PC-3 (cell line): Measurements from ENCODE around the gene GP5. TPM values are rescaled to one million over a fixed set of nuclear protein-coding genes. Genes with fewer than 3 reads are reported as not detected.

ENCODE experiments used
- ATAC-seq: fragments of 200-7000 bp; cut with Tn5 transposase; 2 replicates; pipeline ENCODE4 v1.9.1; 2020; ENCODE audit warnings: mild to moderate bottlenecking, moderate library complexity
- BruUV-seq: library from RNA; stranded (reverse); fragments of 400-500 nt; replicated peaks from 2 replicates; lab custom pipeline; 2021; lab: Mats Ljungman, UMichigan
- CTCF ChIA-PET: fragments of 300-600 bp; sonication (Branson Sonifier 250); formaldehyde crosslinking; loops from one replicate; lab custom pipeline; 2022; ENCODE audit warnings: antibody characterized with exemption; lab: Charles Lee
- POLR2A ChIA-PET: fragments of 300-600 bp; sonication (Branson Sonifier 250); formaldehyde crosslinking; loops from one replicate; lab custom pipeline; 2022; ENCODE audit warnings: antibody characterized with exemption; ENCODE audit not compliant: unreplicated experiment; lab: Charles Lee
- DNase-seq: peaks from one replicate; pipeline ENCODE4 v3.0.0-alpha.2; 2015
- H2AFZ ChIP-seq: fragments of 300-600 bp; sonication (generic); 2 replicates; pipeline ENCODE4 v1.6.0; 2016; ENCODE audit warnings: antibody characterized with exemption, low read length
- H3F3A ChIP-seq: fragments of 300-600 bp; sonication (generic); one replicate; pipeline ENCODE4 v1.6.0; 2017; ENCODE audit warnings: antibody characterized with exemption, low read length, control low read depth, mild to moderate bottlenecking; ENCODE audit not compliant: unreplicated experiment
- H3K27ac ChIP-seq: fragments of 300-600 bp; sonication (generic); 2 replicates; pipeline ENCODE4 v1.5.1; 2016; ENCODE audit warnings: mild to moderate bottlenecking, low read length
- H3K27me3 ChIP-seq: fragments of 300-600 bp; sonication (generic); 2 replicates; pipeline ENCODE4 v1.6.1; 2016; ENCODE audit warnings: low read length, mixed read lengths
- H3K36me3 ChIP-seq: fragments of 300-600 bp; sonication (generic); 2 replicates; pipeline ENCODE4 v1.6.1; 2016; ENCODE audit warnings: low read depth, mixed run types, low read length, mixed read lengths
- H3K4me1 ChIP-seq: fragments of 300-600 bp; sonication (generic); 2 replicates; pipeline ENCODE4 v1.5.1; 2016; ENCODE audit warnings: low read length; ENCODE audit not compliant: insufficient read depth
- H3K4me2 ChIP-seq: fragments of 300-600 bp; sonication (generic); 2 replicates; pipeline ENCODE4 v1.6.0; 2016; ENCODE audit warnings: low read length
- H3K4me3 ChIP-seq: fragments of 300-600 bp; sonication (generic); 2 replicates; pipeline ENCODE4 v1.5.1; 2016; ENCODE audit warnings: mild to moderate bottlenecking, low read length, mixed read lengths
- H3K79me2 ChIP-seq: fragments of 300-600 bp; sonication (generic); 2 replicates; pipeline ENCODE4 v1.6.1; 2017; ENCODE audit warnings: low read length, mixed read lengths
- H3K9ac ChIP-seq: fragments of 300-600 bp; sonication (generic); 2 replicates; pipeline ENCODE4 v1.6.0; 2016; ENCODE audit warnings: mild to moderate bottlenecking, low read length
- H3K9me2 ChIP-seq: fragments of 300-600 bp; sonication (generic); replicated peaks from 2 replicates; pipeline ENCODE4 v1.6.1; 2016; ENCODE audit warnings: mixed run types, low read length, mixed read lengths
- H3K9me3 ChIP-seq: fragments of 300-600 bp; sonication (generic); 2 replicates; pipeline ENCODE4 v1.6.1; 2016; ENCODE audit warnings: low read length, mixed read lengths
- H4K20me1 ChIP-seq: fragments of 300-600 bp; sonication (generic); 2 replicates; pipeline ENCODE4 v1.6.1; 2016; ENCODE audit warnings: low read length, mixed read lengths
- EZH2 ChIP-seq: fragments of 300-600 bp; sonication (generic); IDR thresholded peaks from one replicate; pipeline ENCODE4 v1.6.1; 2017; ENCODE audit warnings: antibody characterized with exemption, mild to moderate bottlenecking, low read length; ENCODE audit not compliant: unreplicated experiment
- EZH2phosphoT487 ChIP-seq: fragments of 300-600 bp; sonication (generic); IDR thresholded peaks from 2 replicates; pipeline ENCODE4 v1.6.1; 2018; ENCODE audit warnings: mild to moderate bottlenecking, antibody characterized with exemption, low read length, borderline replicate concordance
- intact Hi-C: fragments of 100-400 bp; cut with micrococcal nuclease; formaldehyde crosslinking; loops from 2 replicates; pipeline ENCODE4 v1.9.0; 2023
- total RNA-seq: library from RNA; depleted of rRNA; stranded (reverse); fragments of >200 nt; gene quantifications from 2 replicates; pipeline ENCODE4 v1.2.3, GENCODE V29; 2014
- TF ChIP-seq, protein P1 (sequence below): fragments of 300-600 bp; sonication (generic); conservative IDR thresholded peaks from 2 replicates; pipeline ENCODE4 v1.5.1; 2017; ENCODE audit warnings: antibody characterized with exemption, low read depth, mild to moderate bottlenecking, low read length

Gene GP5
- total RNA-seq, 1 experiment from 2014 or later = not detected

- H3K27ac ChIP-seq = no peak overlapping the region
- no peak overlapping the region for H3K9ac ChIP-seq
- no peak overlapping the region for H3K4me3 ChIP-seq
- H3K4me2 ChIP-seq = no peak overlapping the region
- no peaks in the 10 kb centered on the region for H3K27me3 ChIP-seq
- no peaks in the 10 kb centered on the region for H4K20me1 ChIP-seq
- no TSS peak for BruUV-seq
- no peak for ATAC-seq
- H2AFZ ChIP-seq = no peak overlapping the region
- intact Hi-C loops = no loop called here
- TF ChIP-seq, protein P1, sequence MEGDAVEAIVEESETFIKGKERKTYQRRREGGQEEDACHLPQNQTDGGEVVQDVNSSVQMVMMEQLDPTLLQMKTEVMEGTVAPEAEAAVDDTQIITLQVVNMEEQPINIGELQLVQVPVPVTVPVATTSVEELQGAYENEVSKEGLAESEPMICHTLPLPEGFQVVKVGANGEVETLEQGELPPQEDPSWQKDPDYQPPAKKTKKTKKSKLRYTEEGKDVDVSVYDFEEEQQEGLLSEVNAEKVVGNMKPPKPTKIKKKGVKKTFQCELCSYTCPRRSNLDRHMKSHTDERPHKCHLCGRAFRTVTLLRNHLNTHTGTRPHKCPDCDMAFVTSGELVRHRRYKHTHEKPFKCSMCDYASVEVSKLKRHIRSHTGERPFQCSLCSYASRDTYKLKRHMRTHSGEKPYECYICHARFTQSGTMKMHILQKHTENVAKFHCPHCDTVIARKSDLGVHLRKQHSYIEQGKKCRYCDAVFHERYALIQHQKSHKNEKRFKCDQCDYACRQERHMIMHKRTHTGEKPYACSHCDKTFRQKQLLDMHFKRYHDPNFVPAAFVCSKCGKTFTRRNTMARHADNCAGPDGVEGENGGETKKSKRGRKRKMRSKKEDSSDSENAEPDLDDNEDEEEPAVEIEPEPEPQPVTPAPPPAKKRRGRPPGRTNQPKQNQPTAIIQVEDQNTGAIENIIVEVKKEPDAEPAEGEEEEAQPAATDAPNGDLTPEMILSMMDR = no peak
- TF ChIP-seq EZH2phosphoT487 (no peak), EZH2 (no peak)
- H3K36me3 ChIP-seq = no peaks in the 10 kb centered on the region
- peaks cover 13% of the 10 kb centered on the region; the same call in 1 of the 2 replicates for H3K4me1 ChIP-seq
- ChIA-PET CTCF (no interaction called here), POLR2A (no interaction called here)
- no peaks in the 10 kb centered on the region for H3F3A ChIP-seq
- H3K9me2 ChIP-seq = no peaks in the 10 kb centered on the region
- H3K9me3 ChIP-seq = no peaks in the 10 kb centered on the region
- no peaks in the 10 kb centered on the region for H3K79me2 ChIP-seq
- DNase-seq = no peak
Observed at GRCh38 chr3:194367992-194368841, 30.8 kb downstream of the GP5 start.

DNA sequence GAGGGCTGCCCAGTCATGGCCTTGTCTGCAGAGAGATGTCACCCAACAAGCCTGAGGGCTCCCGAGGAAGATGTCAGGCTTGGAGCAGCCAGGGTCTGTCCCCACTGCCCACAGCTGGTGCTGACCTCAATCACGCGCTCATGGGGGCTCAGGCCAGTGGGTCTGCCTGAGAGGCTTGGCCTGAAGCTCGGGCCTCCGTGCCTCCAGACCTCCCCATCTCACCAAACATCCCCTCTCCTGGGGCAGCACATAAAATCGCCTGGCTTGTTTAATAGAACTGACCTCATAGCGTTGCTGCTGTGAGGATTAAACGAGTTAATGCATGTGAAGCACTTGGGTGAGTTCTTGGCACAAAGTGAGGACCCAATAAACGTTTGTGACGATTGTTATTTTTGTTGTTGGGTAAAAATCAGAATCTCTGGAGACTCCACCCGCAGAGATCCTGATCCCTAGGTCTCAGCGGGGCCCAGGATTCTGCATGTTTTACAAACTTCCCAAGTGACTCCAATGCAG is 33.0 kb downstream of the GP5 start:
- Histone ChIP-seq H3K27me3 (no peaks in the 10 kb centered on the region), H3K9ac (no peak overlapping the region), H2AFZ (no peak overlapping the region), H3K36me3 (no peaks in the 10 kb centered on the region), H3K4me2 (no peak overlapping the region), H4K20me1 (no peaks in the 10 kb centered on the region), H3K79me2 (no peaks in the 10 kb centered on the region), H3K9me3 (no peaks in the 10 kb centered on the region), H3K27ac (no peak overlapping the region), H3K9me2 (no peaks in the 10 kb centered on the region), H3K4me1 (peaks cover 13% of the 10 kb centered on the region; the same call in 1 of the 2 replicates), H3F3A (no peaks in the 10 kb centered on the region), H3K4me3 (no peak overlapping the region)
- no peak for ATAC-seq
- no TSS peak for BruUV-seq
- ChIA-PET POLR2A (no interaction called here), CTCF (no interaction called here)
- no peak for TF ChIP-seq EZH2
- no peak for DNase-seq
- intact Hi-C loops = no loop called here

GRCh38 chr3:194365526-194365925 is 33.5 kb downstream of the GP5 start:
- H3F3A ChIP-seq = no peaks in the 10 kb centered on the region
- H3K27me3 ChIP-seq = no peaks in the 10 kb centered on the region
- H4K20me1 ChIP-seq = no peaks in the 10 kb centered on the region
- TF ChIP-seq EZH2phosphoT487 = no peak
- TF ChIP-seq EZH2 = no peak
- TF ChIP-seq, protein P1 = no peak
- no peak for DNase-seq
- no peak overlapping the region for H3K9ac ChIP-seq
- no peaks in the 10 kb centered on the region for H3K36me3 ChIP-seq
- intact Hi-C loops = no loop called here
- peaks cover 13% of the 10 kb centered on the region; the same call in 1 of the 2 replicates for H3K4me1 ChIP-seq
- no peak overlapping the region for H3K27ac ChIP-seq
- H3K9me2 ChIP-seq = no peaks in the 10 kb centered on the region
- no TSS peak for BruUV-seq
- CTCF ChIA-PET = no interaction called here
- POLR2A ChIA-PET = no interaction called here
- no peak overlapping the region for H3K4me2 ChIP-seq
- no peaks in the 10 kb centered on the region for H3K79me2 ChIP-seq
- no peak for ATAC-seq
- H2AFZ ChIP-seq = no peak overlapping the region
- no peaks in the 10 kb centered on the region for H3K9me3 ChIP-seq
- no peak overlapping the region for H3K4me3 ChIP-seq
